Endothelial cell of umbilical vein (primary cell): Measurements from ENCODE around the gene DNAJC22. TPM values are rescaled to one million over a fixed set of nuclear protein-coding genes. Genes with fewer than 3 reads are reported as not detected.

Source experiments
- BruUV-seq: library from RNA; stranded (reverse); fragments of 400-500 nt; replicated peaks from 2 replicates; lab custom pipeline; 2021; lab: Mats Ljungman, UMichigan
- CTCF ChIA-PET: fragments of 300-600, 350-600 bp; sonication (Branson Sonifier 250); formaldehyde crosslinking; loops from one replicate; lab custom pipeline; 2021; ENCODE audit warnings: antibody characterized with exemption, inconsistent platforms; lab: Charles Lee
- POLR2A ChIA-PET: fragments of 300-600, 350-600 bp; sonication (Branson Sonifier 250); formaldehyde crosslinking; loops from one replicate; lab custom pipeline; 2021; ENCODE audit warnings: antibody characterized with exemption, inconsistent platforms; lab: Charles Lee
- DNase-seq: peaks from one replicate; pipeline ENCODE4 v3.0.0-alpha.2; 2011; ENCODE audit warnings: low read depth, low spot score
- FAIRE-seq: peaks from 2 replicates; lab custom pipeline; 2011; peaks lifted over from hg19 to GRCh38; lab: Jason Lieb, UNC
- H2AFZ ChIP-seq: 2 replicates; pipeline ENCODE4 v1.6.0; 2012; ENCODE audit warnings: low read depth, low read length, control low read depth, inconsistent platforms
- H3K27ac ChIP-seq: 2 replicates; pipeline ENCODE4 v1.5.1; 2011; ENCODE audit warnings: low read depth, mild to moderate bottlenecking, control low read depth, low read length, moderate library complexity; ENCODE audit not compliant: insufficient read depth
- H3K27me3 ChIP-seq, 2 experiments: 2 replicates each; pipeline versions ENCODE4 v1.6.0 to v1.6.1; 2011; ENCODE audit warnings: low read length in 2 of 2, mixed read lengths in 1 of 2; ENCODE audit not compliant: control insufficient read depth in 2 of 2, insufficient read depth in 2 of 2
- H3K36me3 ChIP-seq, 2 experiments: 2 replicates in 1 of 2; 3 replicates in 1 of 2; pipeline ENCODE4 v1.5.1; 2011; ENCODE audit warnings: low read length in 2 of 2, mild to moderate bottlenecking in 1 of 2, moderate library complexity in 1 of 2; ENCODE audit not compliant: control insufficient read depth in 2 of 2, insufficient read depth in 2 of 2; ENCODE audit errors: extremely low read depth in 1 of 2
- H3K4me1 ChIP-seq: 3 replicates; pipeline ENCODE4 v1.5.1; 2011; ENCODE audit warnings: mild to moderate bottlenecking, low read length; ENCODE audit not compliant: control insufficient read depth, insufficient read depth; ENCODE audit errors: extremely low read depth
- H3K4me2 ChIP-seq: 2 replicates; pipeline ENCODE4 v1.6.1; 2011; ENCODE audit warnings: low read length, control low read depth, mixed read lengths; ENCODE audit not compliant: insufficient read depth
- H3K4me3 ChIP-seq, 3 experiments: fragments of 200-600 bp in 1 of 3; sonication (generic), shearing (Covaris generic) in 1 of 3; replicated peaks in 1 of 3; 2 replicates each; pipeline ENCODE4 v1.5.1; 2011 to 2016; ENCODE audit warnings: control low read depth in 3 of 3, low read length in 3 of 3, mild to moderate bottlenecking in 2 of 3, inconsistent platforms in 1 of 3, low read depth in 1 of 3, moderate library complexity in 1 of 3; ENCODE audit not compliant: insufficient read depth in 1 of 3
- H3K79me2 ChIP-seq: 2 replicates; pipeline ENCODE4 v1.6.0; 2012; ENCODE audit warnings: low read length, inconsistent platforms; ENCODE audit not compliant: control insufficient read depth, insufficient read depth
- H3K9ac ChIP-seq: replicated peaks from 2 replicates; pipeline ENCODE3; 2011; ENCODE audit warnings: low read length, control low read depth; ENCODE audit not compliant: insufficient read depth; ENCODE audit errors: extremely low read depth
- H3K9me1 ChIP-seq: replicated peaks from 3 replicates; pipeline ENCODE4 v1.6.0; 2011; ENCODE audit warnings: mild to moderate bottlenecking, low read length; ENCODE audit not compliant: control insufficient read depth, insufficient read depth; ENCODE audit errors: extremely low read depth
- H3K9me3 ChIP-seq: replicated peaks from 2 replicates; pipeline ENCODE4 v1.5.1; 2012; ENCODE audit warnings: low read length, inconsistent platforms; ENCODE audit not compliant: control insufficient read depth, insufficient read depth
- H4K20me1 ChIP-seq: replicated peaks from 2 replicates; pipeline ENCODE3; 2011; ENCODE audit warnings: mild to moderate bottlenecking, low read length; ENCODE audit not compliant: control insufficient read depth, insufficient read depth; ENCODE audit errors: extremely low read depth
- EZH2 ChIP-seq: IDR thresholded peaks from 2 replicates; pipeline ENCODE4 v1.6.1; 2012; ENCODE audit warnings: borderline replicate concordance, low read depth, mild to moderate bottlenecking, moderate library complexity, low read length, inconsistent platforms; ENCODE audit not compliant: severe bottlenecking
- FOS ChIP-seq: IDR thresholded peaks from 2 replicates; pipeline ENCODE4 v1.6.1; 2011; ENCODE audit warnings: mild to moderate bottlenecking, low read length, moderate library complexity, borderline replicate concordance; ENCODE audit not compliant: insufficient read depth
- dilution Hi-C: fragments of 300-500 bp; cut with MboI; formaldehyde crosslinking; loops from one replicate; pipeline ENCODE4 v1.15.0; 2019; ENCODE audit warnings: low sequenced_read_pairs; ENCODE audit not compliant: extremely low pct_ligation_motif_present
- intact Hi-C: fragments of 100-400 bp; cut with micrococcal nuclease; formaldehyde crosslinking; loops from one replicate; pipeline ENCODE4 v1.10.0; 2022
- polyA plus RNA-seq, 4 experiments: library from polyadenylated mRNA; depleted of rRNA in 3 of 4; stranded (reverse) in 3 of 4; unstranded in 1 of 4; fragments of >200 nt; gene quantifications; 2 replicates each; pipeline versions ENCODE4 v1.2.1 to v1.2.3, GENCODE V29; 2011 to 2012; ENCODE audit warnings: missing spikeins in 1 of 4
- total RNA-seq: library from RNA; stranded (reverse); gene quantifications from 2 replicates; pipeline ENCODE4 v1.2.3, GENCODE V29; 2021
- TF ChIP-seq, protein P1 (sequence below), 2 donors: IDR thresholded peaks; 1 replicate in 1 of 2; 2 replicates in 1 of 2; pipeline ENCODE4 v1.5.1; 2011; ENCODE audit warnings: low read length in 2 of 2, mild to moderate bottlenecking in 2 of 2, moderate library complexity in 2 of 2, control low read depth in 1 of 2, inconsistent platforms in 1 of 2, low read depth in 1 of 2; ENCODE audit not compliant: insufficient read depth in 1 of 2; ENCODE audit errors: extremely low read depth in 1 of 2

Gene DNAJC22
- total and polyA plus RNA-seq, 2 donors (not counting 3 experiments of a cell fraction or from before 2014, with no cell fraction given): 1.3 to 1.4 TPM

- ChIA-PET CTCF (interaction anchor here (0.8 to 9.0 kb wide), 5 partner anchors 12 to 244 kb away, joined by 3 to 280 read pairs (median 25); partner anchors contain the start of gene DNAJC22), POLR2A (interaction anchor here (0.7 kb wide), 1 partner anchor 14 kb away, joined by 3 read pairs; the partner anchor contains the start of gene TROAP)
- no peak within 1 kb of the TSS for H3K9ac ChIP-seq
- no peak within 1 kb of the TSS for H3K27ac ChIP-seq
- H3K9me3 ChIP-seq: no peaks in the 10 kb centered on the region
- no peaks in the 10 kb centered on the region for H3K36me3 ChIP-seq
- no peaks in the 10 kb centered on the region for H4K20me1 ChIP-seq
- peak within 1 kb of the TSS in 1 of 3 experiments; percentile 20 for H3K4me3 ChIP-seq
- no peaks in the 10 kb centered on the region for H3K9me1 ChIP-seq
- TF ChIP-seq, protein P1, sequence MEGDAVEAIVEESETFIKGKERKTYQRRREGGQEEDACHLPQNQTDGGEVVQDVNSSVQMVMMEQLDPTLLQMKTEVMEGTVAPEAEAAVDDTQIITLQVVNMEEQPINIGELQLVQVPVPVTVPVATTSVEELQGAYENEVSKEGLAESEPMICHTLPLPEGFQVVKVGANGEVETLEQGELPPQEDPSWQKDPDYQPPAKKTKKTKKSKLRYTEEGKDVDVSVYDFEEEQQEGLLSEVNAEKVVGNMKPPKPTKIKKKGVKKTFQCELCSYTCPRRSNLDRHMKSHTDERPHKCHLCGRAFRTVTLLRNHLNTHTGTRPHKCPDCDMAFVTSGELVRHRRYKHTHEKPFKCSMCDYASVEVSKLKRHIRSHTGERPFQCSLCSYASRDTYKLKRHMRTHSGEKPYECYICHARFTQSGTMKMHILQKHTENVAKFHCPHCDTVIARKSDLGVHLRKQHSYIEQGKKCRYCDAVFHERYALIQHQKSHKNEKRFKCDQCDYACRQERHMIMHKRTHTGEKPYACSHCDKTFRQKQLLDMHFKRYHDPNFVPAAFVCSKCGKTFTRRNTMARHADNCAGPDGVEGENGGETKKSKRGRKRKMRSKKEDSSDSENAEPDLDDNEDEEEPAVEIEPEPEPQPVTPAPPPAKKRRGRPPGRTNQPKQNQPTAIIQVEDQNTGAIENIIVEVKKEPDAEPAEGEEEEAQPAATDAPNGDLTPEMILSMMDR (IDR thresholded peaks at IDR 0.05; ENCODE audit: extremely low read depth in 1 of 2, insufficient read depth in 1 of 2, low read depth in 1 of 2, low read length in 2 of 2): peak; percentile 64 to 97
- TF ChIP-seq EZH2 (peak; percentile 84), FOS (no peak)
- dilution Hi-C loops: no loop called here
- FAIRE-seq (peak; percentile 48), DNase-seq (peak; percentile 69)
- peaks cover 59 to 70% of the 10 kb centered on the region in 2 experiments for H3K27me3 ChIP-seq
- no peaks in the 10 kb centered on the region for H3K79me2 ChIP-seq
- peak within 1 kb of the TSS; percentile 75 for H2AFZ ChIP-seq
- no peaks in the 10 kb centered on the region for H3K4me1 ChIP-seq
- BruUV-seq: no TSS peak
- intact Hi-C loops: loop anchor here (1.0 kb wide), 1 partner anchor 49 kb away; no protein-coding TSS in a partner anchor
- peak within 1 kb of the TSS; percentile 28 for H3K4me2 ChIP-seq
Observed at GRCh38 chr12:49336645-49337584, 9.8 kb upstream of the DNAJC22 start, which contains the start of gene C1QL4. C1QL4 (minus strand) TSS chr12:49337188; CDS start chr12:49336477, 711 bp downstream.
